ENCODE data around the gene GIMAP6. TPM values are rescaled to one million over a fixed set of nuclear protein-coding genes. Genes with fewer than 3 reads are reported as not detected.

Gene GIMAP6
- polyA plus RNA-seq, 1 of the 3 experiments (the other 2 are of a cell fraction): 0.05 TPM

- ChIA-PET POLR2A (no interaction called here), CTCF (no interaction called here)
- Histone ChIP-seq H3K4me2 (no peak overlapping the region), H3F3A (replicated peaks; ENCODE audit: insufficient read depth) (no peaks in the 10 kb centered on the region), H4K20me1 (ENCODE audit: insufficient read depth) (no peaks in the 10 kb centered on the region), H3K9me2 (no peaks in the 10 kb centered on the region), H3K9ac (no peak overlapping the region), H3K79me2 (ENCODE audit: insufficient read depth) (no peaks in the 10 kb centered on the region), H3K27ac (ENCODE audit: low read depth in 2 of 2, low read length in 1 of 2) (no peak overlapping the region), H3K36me3 (replicated peaks in 1 of 2; ENCODE audit: control insufficient read depth in 1 of 2, insufficient read depth in 2 of 2, low read length in 1 of 2) (no peaks in the 10 kb centered on the region), H3K27me3 (ENCODE audit: insufficient read depth) (0 out of 2 replicates have a peak, but pooled peaks cover 4% of the 10 kb centered on the region), H3K4me3 (ENCODE audit: low read depth in 2 of 2, low read length in 1 of 2) (no peak overlapping the region), H3K4me1 (ENCODE audit: control insufficient read depth in 1 of 2, insufficient read depth in 2 of 2, low read depth in 1 of 2, low read length in 1 of 2) (no peaks in the 10 kb centered on the region), H3K9me3 (no peaks in the 10 kb centered on the region), H2AFZ (ENCODE audit: low read depth) (no peak overlapping the region)
- no peak for DNase-seq
- TF ChIP-seq CTCF (IDR thresholded peaks at IDR 0.05) (no peak), MAX (IDR thresholded peaks at IDR 0.05; ENCODE audit: low read depth) (no peak), SMC3 (IDR thresholded peaks at IDR 0.05; ENCODE audit: low read depth, low read length) (no peak)
- WGBS (ENCODE audit: low lambda C conversion rate): 2% methylated on average over 5 of the region's 5 CpGs
Observed at GRCh38 chr7:150642926-150643325, 10.7 kb upstream of the GIMAP6 start.

- Histone ChIP-seq H3K27me3 (ENCODE audit: insufficient read depth) (0 out of 2 replicates have a peak, but pooled peaks cover 4% of the 10 kb centered on the region), H3K79me2 (ENCODE audit: insufficient read depth) (no peaks in the 10 kb centered on the region), H3K4me2 (no peak overlapping the region), H3K4me3 (ENCODE audit: low read depth in 2 of 2, low read length in 1 of 2) (no peak overlapping the region), H3K9me3 (no peaks in the 10 kb centered on the region), H3K4me1 (ENCODE audit: control insufficient read depth in 1 of 2, insufficient read depth in 2 of 2, low read depth in 1 of 2, low read length in 1 of 2) (no peaks in the 10 kb centered on the region), H3K9me2 (no peaks in the 10 kb centered on the region), H4K20me1 (ENCODE audit: insufficient read depth) (no peaks in the 10 kb centered on the region), H3K9ac (no peak overlapping the region), H3K36me3 (replicated peaks in 1 of 2; ENCODE audit: control insufficient read depth in 1 of 2, insufficient read depth in 2 of 2, low read length in 1 of 2) (no peaks in the 10 kb centered on the region), H2AFZ (ENCODE audit: low read depth) (no peak overlapping the region), H3F3A (replicated peaks; ENCODE audit: insufficient read depth) (no peaks in the 10 kb centered on the region), H3K27ac (ENCODE audit: low read depth in 2 of 2, low read length in 1 of 2) (no peak overlapping the region)
- DNase-seq: no peak
- no peak for TF ChIP-seq RAD21 (IDR thresholded peaks at IDR 0.05; ENCODE audit: low read length)
- POLR2A ChIA-PET: no interaction called here
- CTCF ChIA-PET: no interaction called here
Observed at GRCh38 chr7:150641854-150642253, 9.7 kb upstream of the GIMAP6 start.

- Histone ChIP-seq H3K79me2 (ENCODE audit: insufficient read depth) (no peaks in the 10 kb centered on the region), H3F3A (replicated peaks; ENCODE audit: insufficient read depth) (no peaks in the 10 kb centered on the region), H3K9ac (no peak overlapping the region), H3K9me2 (no peaks in the 10 kb centered on the region), H3K4me1 (ENCODE audit: control insufficient read depth in 1 of 2, insufficient read depth in 2 of 2, low read depth in 1 of 2, low read length in 1 of 2) (no peaks in the 10 kb centered on the region), H3K4me3 (ENCODE audit: low read depth in 2 of 2, low read length in 1 of 2) (no peak overlapping the region), H3K4me2 (no peak overlapping the region), H3K27ac (ENCODE audit: low read depth in 2 of 2, low read length in 1 of 2) (no peak overlapping the region), H2AFZ (ENCODE audit: low read depth) (no peak overlapping the region), H4K20me1 (ENCODE audit: insufficient read depth) (no peaks in the 10 kb centered on the region), H3K9me3 (no peaks in the 10 kb centered on the region), H3K36me3 (replicated peaks in 1 of 2; ENCODE audit: control insufficient read depth in 1 of 2, insufficient read depth in 2 of 2, low read length in 1 of 2) (no peaks in the 10 kb centered on the region), H3K27me3 (ENCODE audit: insufficient read depth) (no peaks in the 10 kb centered on the region)
- POLR2A ChIA-PET: no interaction called here
- 0% methylated on average over 1 of the region's 1 CpG for WGBS (ENCODE audit: low lambda C conversion rate)
- CTCF ChIA-PET: no interaction called here
- no peak for DNase-seq
- no peak for TF ChIP-seq RXRA (IDR thresholded peaks at IDR 0.05; ENCODE audit: borderline replicate concordance, low read depth)
- no peak for TF ChIP-seq TCF12 (IDR thresholded peaks at IDR 0.05)
- TF ChIP-seq GATA2 (CRISPR knock-in tag; IDR thresholded peaks at IDR 0.05): no peak
- TF ChIP-seq SIN3A (IDR thresholded peaks at IDR 0.05; ENCODE audit: borderline replicate concordance, low read depth, low read length): no peak
Observed at GRCh38 chr7:150633926-150634325, 1.7 kb upstream of the GIMAP6 start.
